ENCODE measurements around the gene MARCHF6.

The MARCHF6 gene

GRCh38 chr5:10354048-10354872 is 765 bp downstream of the MARCHF6 start (continued):
- TF ChIP-seq, protein P1, sequence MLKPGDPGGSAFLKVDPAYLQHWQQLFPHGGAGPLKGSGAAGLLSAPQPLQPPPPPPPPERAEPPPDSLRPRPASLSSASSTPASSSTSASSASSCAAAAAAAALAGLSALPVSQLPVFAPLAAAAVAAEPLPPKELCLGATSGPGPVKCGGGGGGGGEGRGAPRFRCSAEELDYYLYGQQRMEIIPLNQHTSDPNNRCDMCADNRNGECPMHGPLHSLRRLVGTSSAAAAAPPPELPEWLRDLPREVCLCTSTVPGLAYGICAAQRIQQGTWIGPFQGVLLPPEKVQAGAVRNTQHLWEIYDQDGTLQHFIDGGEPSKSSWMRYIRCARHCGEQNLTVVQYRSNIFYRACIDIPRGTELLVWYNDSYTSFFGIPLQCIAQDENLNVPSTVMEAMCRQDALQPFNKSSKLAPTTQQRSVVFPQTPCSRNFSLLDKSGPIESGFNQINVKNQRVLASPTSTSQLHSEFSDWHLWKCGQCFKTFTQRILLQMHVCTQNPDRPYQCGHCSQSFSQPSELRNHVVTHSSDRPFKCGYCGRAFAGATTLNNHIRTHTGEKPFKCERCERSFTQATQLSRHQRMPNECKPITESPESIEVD (tag by site-specific recombination; IDR thresholded peaks at IDR 0.05), result peak; percentile 57
- TF ChIP-seq PRDM2 (tag by site-specific recombination; IDR thresholded peaks at IDR 0.05; ENCODE audit: borderline replicate concordance), result no peak
- TF ChIP-seq KLF8 (tag by site-specific recombination; IDR thresholded peaks at IDR 0.05), result no peak
- no peak for TF ChIP-seq ZNF692 (tag by site-specific recombination; IDR thresholded peaks at IDR 0.05)
- peak; percentile 15; the same call in 1 of the 2 replicates for TF ChIP-seq ZNF2 (tag by site-specific recombination; IDR thresholded peaks at IDR 0.05)
- TF ChIP-seq, protein P2, sequence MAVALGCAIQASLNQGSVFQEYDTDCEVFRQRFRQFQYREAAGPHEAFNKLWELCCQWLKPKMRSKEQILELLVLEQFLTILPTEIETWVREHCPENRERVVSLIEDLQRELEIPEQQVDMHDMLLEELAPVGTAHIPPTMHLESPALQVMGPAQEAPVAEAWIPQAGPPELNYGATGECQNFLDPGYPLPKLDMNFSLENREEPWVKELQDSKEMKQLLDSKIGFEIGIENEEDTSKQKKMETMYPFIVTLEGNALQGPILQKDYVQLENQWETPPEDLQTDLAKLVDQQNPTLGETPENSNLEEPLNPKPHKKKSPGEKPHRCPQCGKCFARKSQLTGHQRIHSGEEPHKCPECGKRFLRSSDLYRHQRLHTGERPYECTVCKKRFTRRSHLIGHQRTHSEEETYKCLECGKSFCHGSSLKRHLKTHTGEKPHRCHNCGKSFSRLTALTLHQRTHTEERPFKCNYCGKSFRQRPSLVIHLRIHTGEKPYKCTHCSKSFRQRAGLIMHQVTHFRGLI (tag by site-specific recombination; IDR thresholded peaks at IDR 0.05), result no peak
- no peak for TF ChIP-seq ZSCAN30 (tag by site-specific recombination; IDR thresholded peaks at IDR 0.05)
- 0 out of 2 replicates have a peak, but pooled peaks have one; percentile 19 for TF ChIP-seq PRDM4 (tag by site-specific recombination; IDR thresholded peaks at IDR 0.05)
- TF ChIP-seq BCL11B (tag by site-specific recombination; IDR thresholded peaks at IDR 0.05; ENCODE audit: low read depth), result 0 out of 2 replicates have a peak, but pooled peaks have one; percentile 14
- no peak for TF ChIP-seq ZFP37 (tag by site-specific recombination; IDR thresholded peaks at IDR 0.05)
- TF ChIP-seq KLF16 (tag by site-specific recombination; IDR thresholded peaks at IDR 0.05), result no peak; the same call in 1 of the 2 replicates
- peak; percentile 65 for TF ChIP-seq ZNF600 (tag by site-specific recombination; IDR thresholded peaks at IDR 0.05)
- no peak for TF ChIP-seq WT1 (tag by site-specific recombination; IDR thresholded peaks at IDR 0.05)
- TF ChIP-seq ZNF549 (tag by site-specific recombination; IDR thresholded peaks at IDR 0.05), result 0 out of 2 replicates have a peak, but pooled peaks have one; percentile 24
- no peak for TF ChIP-seq ZNF473 (tag by site-specific recombination; IDR thresholded peaks at IDR 0.05)
- peak; percentile 65 for TF ChIP-seq FEZF1 (tag by site-specific recombination; IDR thresholded peaks at IDR 0.05)
- TF ChIP-seq, protein P3, sequence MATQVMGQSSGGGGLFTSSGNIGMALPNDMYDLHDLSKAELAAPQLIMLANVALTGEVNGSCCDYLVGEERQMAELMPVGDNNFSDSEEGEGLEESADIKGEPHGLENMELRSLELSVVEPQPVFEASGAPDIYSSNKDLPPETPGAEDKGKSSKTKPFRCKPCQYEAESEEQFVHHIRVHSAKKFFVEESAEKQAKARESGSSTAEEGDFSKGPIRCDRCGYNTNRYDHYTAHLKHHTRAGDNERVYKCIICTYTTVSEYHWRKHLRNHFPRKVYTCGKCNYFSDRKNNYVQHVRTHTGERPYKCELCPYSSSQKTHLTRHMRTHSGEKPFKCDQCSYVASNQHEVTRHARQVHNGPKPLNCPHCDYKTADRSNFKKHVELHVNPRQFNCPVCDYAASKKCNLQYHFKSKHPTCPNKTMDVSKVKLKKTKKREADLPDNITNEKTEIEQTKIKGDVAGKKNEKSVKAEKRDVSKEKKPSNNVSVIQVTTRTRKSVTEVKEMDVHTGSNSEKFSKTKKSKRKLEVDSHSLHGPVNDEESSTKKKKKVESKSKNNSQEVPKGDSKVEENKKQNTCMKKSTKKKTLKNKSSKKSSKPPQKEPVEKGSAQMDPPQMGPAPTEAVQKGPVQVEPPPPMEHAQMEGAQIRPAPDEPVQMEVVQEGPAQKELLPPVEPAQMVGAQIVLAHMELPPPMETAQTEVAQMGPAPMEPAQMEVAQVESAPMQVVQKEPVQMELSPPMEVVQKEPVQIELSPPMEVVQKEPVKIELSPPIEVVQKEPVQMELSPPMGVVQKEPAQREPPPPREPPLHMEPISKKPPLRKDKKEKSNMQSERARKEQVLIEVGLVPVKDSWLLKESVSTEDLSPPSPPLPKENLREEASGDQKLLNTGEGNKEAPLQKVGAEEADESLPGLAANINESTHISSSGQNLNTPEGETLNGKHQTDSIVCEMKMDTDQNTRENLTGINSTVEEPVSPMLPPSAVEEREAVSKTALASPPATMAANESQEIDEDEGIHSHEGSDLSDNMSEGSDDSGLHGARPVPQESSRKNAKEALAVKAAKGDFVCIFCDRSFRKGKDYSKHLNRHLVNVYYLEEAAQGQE (tag by site-specific recombination; IDR thresholded peaks at IDR 0.05), result no peak
- TF ChIP-seq, protein P4, sequence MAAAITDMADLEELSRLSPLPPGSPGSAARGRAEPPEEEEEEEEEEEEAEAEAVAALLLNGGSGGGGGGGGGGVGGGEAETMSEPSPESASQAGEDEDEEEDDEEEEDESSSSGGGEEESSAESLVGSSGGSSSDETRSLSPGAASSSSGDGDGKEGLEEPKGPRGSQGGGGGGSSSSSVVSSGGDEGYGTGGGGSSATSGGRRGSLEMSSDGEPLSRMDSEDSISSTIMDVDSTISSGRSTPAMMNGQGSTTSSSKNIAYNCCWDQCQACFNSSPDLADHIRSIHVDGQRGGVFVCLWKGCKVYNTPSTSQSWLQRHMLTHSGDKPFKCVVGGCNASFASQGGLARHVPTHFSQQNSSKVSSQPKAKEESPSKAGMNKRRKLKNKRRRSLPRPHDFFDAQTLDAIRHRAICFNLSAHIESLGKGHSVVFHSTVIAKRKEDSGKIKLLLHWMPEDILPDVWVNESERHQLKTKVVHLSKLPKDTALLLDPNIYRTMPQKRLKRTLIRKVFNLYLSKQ (tag by site-specific recombination; IDR thresholded peaks at IDR 0.05; ENCODE audit: borderline replicate concordance), result no peak
- TF ChIP-seq ZXDB (tag by site-specific recombination; IDR thresholded peaks at IDR 0.05), result peak; percentile 28

All from HEK293 (cell line).